ENCODE results near the gene WASF2.

DNA sequence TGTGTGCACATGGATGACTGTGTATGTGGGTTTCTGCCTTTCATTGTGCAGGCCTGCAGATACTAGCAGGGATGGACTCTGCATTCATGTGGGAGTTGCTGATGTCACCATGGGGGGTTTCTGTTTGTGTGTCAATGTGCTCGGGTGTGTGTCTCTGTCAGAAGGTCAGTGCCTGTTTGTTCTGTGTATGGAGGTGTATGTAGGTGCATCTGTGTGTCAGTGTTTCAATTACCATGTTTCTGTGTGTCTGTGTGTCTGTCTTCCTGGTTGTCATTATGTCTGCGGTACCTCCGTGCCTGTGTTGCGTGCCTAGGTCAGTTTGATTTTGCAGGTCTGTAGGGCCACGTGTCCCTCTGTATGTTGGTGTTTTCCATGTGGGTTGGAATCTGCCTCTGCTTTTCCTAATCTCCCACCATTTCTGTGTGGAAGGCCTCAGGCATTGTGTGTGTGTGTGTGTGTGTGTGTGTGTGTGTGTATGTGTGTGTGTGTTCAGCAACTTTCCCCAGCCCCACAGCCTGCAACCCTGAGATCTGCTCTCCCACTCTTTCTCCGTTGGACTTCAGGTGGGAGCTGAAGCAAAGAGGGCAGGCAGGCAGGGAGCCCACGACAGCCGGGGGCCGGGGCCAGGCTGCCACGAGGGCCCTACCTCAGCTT, 36.7 kb upstream of the WASF2 start:
- TF ChIP-seq GATA2 (IDR thresholded peaks at IDR 0.05; ENCODE audit: low read depth, low read length) (no peak), GATA3 (IDR thresholded peaks at IDR 0.05; ENCODE audit: low read depth, low read length) (no peak)
